ENCODE measurements around the gene MED13.
"Not testable (repeated sequence)": the region's sequence is repeated elsewhere in the genome, so short reads cannot be mapped to it uniquely, and the experiment has no call there.

MED13 gene

GRCh38 chr17:61943117-61943516 lies 122.0 kb downstream of the MED13 start:
- DNase-seq (no peak), ATAC-seq (replicated peaks) (no peak)
- peaks cover 0 to 4% of the 10 kb centered on the region in 2 donors for H3K4me1 Mint-ChIP-seq (ENCODE audit: low read depth in 2 of 2)
- no peaks in the 10 kb centered on the region for H3K27me3 Mint-ChIP-seq
- H3K4me3 Mint-ChIP-seq = no peak overlapping the region
- H3K36me3 Mint-ChIP-seq (ENCODE audit: insufficient read depth) = peaks cover 36% of the 10 kb centered on the region
- no peaks in the 10 kb centered on the region for H3K9me3 Mint-ChIP-seq
- H3K27ac Mint-ChIP-seq = no peak overlapping the region

GRCh38 chr17:61942085-61942484 lies 123.0 kb downstream of the MED13 start:
- Mint-ChIP-seq H3K4me1 (ENCODE audit: low read depth in 2 of 2) (peaks cover 0 to 4% of the 10 kb centered on the region in 2 donors), H3K9me3 (no peaks in the 10 kb centered on the region), H3K27me3 (no peaks in the 10 kb centered on the region), H3K27ac (no peak overlapping the region), H3K4me3 (no peak overlapping the region), H3K36me3 (ENCODE audit: insufficient read depth) (peaks cover 35% of the 10 kb centered on the region)
- no peak for DNase-seq
- no peak for ATAC-seq (replicated peaks)

DNA sequence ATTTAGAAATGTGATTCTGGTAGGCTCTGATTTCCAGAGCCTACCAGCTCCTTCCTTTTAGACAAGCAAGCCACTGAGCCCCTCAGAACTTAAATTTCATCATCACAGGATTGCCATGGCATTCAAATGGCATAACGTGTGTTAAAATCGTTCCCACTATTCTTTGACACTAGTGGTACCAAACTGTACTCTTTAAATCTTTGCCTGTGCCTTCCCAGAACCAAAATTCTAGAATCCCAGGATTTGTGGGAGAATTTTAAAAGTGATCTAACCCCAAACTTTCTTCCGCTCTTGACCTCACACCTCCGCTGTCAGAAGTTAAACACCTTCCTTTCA lies 137.0 kb downstream of the MED13 start:
- DNase-seq = no peak
- Mint-ChIP-seq H3K4me1 (ENCODE audit: low read depth in 2 of 2) (peaks cover 16 to 18% of the 10 kb centered on the region in 2 donors), H3K27me3 (no peaks in the 10 kb centered on the region), H3K36me3 (ENCODE audit: insufficient read depth) (peaks cover 41% of the 10 kb centered on the region), H3K9me3 (peaks cover 0 to 2% of the 10 kb centered on the region in 2 donors), H3K27ac (peak overlapping the region; percentile 96 to 97), H3K4me3 (peak overlapping the region; percentile 88 to 89)
- ATAC-seq (replicated peaks) = no peak

DNA sequence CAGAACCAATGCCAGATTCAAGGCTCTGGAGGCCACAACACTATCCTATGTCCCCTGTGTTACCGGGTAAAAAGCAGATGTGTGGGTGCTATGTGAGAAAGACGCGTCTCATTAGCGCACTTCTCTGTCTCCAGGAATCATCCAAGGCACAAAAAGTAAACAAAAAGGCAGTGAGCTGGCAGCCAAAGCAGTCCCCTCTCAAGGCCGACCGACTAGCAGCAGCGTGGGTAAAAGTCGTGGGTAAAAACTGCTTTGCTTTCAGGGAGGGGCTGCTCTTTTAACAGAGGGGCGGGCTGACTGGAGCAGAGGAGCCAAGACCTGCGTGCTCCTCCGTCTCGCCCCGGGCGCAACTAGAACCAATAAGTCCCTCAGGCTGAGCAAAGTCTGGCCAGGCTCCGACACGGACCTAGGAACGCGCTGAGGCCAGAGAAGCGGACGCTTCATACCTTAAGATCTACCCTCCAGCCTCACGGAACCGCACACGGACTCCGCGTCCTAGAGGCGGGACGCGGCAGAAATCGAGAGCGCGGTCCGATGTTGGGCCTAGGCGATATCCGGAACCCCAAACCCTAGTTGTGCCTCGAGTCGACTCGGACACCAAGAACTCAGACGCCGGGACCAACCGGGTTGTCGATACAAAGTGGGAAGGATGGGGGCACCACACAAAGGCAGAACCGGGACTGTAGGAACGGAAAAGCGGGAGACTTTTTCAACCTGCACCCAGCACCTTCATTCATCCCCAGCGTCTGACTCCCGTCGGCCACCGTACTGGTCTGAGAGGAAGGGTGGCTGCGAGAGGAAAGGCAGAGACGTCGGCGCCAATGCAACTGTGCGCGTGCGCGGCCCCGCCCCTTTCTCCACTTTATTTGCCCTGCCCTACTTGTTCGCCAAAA lies 137.6 kb downstream of the MED13 start, which contains the start of gene INTS2:
Gene INTS2 (minus strand): TSS at position 775 of the 893 bp plus-strand sequence. CDS start 1,338 bp downstream, outside the sequence.
- Mint-ChIP-seq H3K27me3 (no peaks in the 10 kb centered on the region), H3K27ac (peak within 1 kb of the TSS; percentile 96 to 97), H3K9me3 (peaks cover 0 to 2% of the 10 kb centered on the region in 2 donors), H3K4me1 (ENCODE audit: low read depth in 2 of 2) (peaks cover 16 to 18% of the 10 kb centered on the region in 2 donors), H3K4me3 (peak within 1 kb of the TSS; percentile 88 to 89), H3K36me3 (ENCODE audit: insufficient read depth) (peaks cover 47% of the 10 kb centered on the region)
- DNase-seq (peak; percentile 93 to 95 (median 94)), ATAC-seq (replicated peaks) (peak; percentile 88)

GRCh38 chr17:61926826-61927207 lies 138.3 kb downstream of the MED13 start:
- Mint-ChIP-seq H3K27ac (peak overlapping the region; percentile 96 to 97), H3K4me3 (peak overlapping the region; percentile 88 to 89), H3K27me3 (no peaks in the 10 kb centered on the region), H3K36me3 (ENCODE audit: insufficient read depth) (peaks cover 54% of the 10 kb centered on the region), H3K4me1 (ENCODE audit: low read depth in 2 of 2) (peaks cover 16 to 18% of the 10 kb centered on the region in 2 donors), H3K9me3 (peaks cover 0 to 2% of the 10 kb centered on the region in 2 donors)
- DNase-seq (no peak), ATAC-seq (replicated peaks) (no peak)

- not testable (repeated sequence) for DNase-seq; H3K4me1 Mint-ChIP-seq (ENCODE audit: low read depth in 2 of 2); H3K4me3 Mint-ChIP-seq; ATAC-seq (replicated peaks); H3K27ac Mint-ChIP-seq; H3K9me3 Mint-ChIP-seq; H3K27me3 Mint-ChIP-seq
- H3K36me3 Mint-ChIP-seq (ENCODE audit: insufficient read depth) = peaks cover 60% of the 10 kb centered on the region
Observed at GRCh38 chr17:61915162-61915561, 149.9 kb downstream of the MED13 start.

- peaks cover 0 to 5% of the 10 kb centered on the region in 2 donors for H3K4me1 Mint-ChIP-seq (ENCODE audit: low read depth in 2 of 2)
- no peak for ATAC-seq (replicated peaks)
- no peak overlapping the region for H3K27ac Mint-ChIP-seq
- no peak overlapping the region for H3K4me3 Mint-ChIP-seq
- DNase-seq = no peak
- H3K27me3 Mint-ChIP-seq = no peaks in the 10 kb centered on the region
- no peaks in the 10 kb centered on the region for H3K9me3 Mint-ChIP-seq
- peaks cover 52% of the 10 kb centered on the region for H3K36me3 Mint-ChIP-seq (ENCODE audit: insufficient read depth)
Observed at GRCh38 chr17:61908292-61909037, 156.6 kb downstream of the MED13 start.

GRCh38 chr17:61907361-61907760 lies 157.7 kb downstream of the MED13 start:
- no peak for ATAC-seq (replicated peaks)
- Mint-ChIP-seq H3K27me3 (no peaks in the 10 kb centered on the region), H3K4me3 (no peak overlapping the region), H3K9me3 (no peaks in the 10 kb centered on the region), H3K4me1 (ENCODE audit: low read depth in 2 of 2) (peaks cover 0 to 10% of the 10 kb centered on the region in 2 donors), H3K27ac (peak overlapping the region in 1 of 2 donors; percentile 62), H3K36me3 (ENCODE audit: insufficient read depth) (peaks cover 42% of the 10 kb centered on the region)
- DNase-seq = no peak

DNA sequence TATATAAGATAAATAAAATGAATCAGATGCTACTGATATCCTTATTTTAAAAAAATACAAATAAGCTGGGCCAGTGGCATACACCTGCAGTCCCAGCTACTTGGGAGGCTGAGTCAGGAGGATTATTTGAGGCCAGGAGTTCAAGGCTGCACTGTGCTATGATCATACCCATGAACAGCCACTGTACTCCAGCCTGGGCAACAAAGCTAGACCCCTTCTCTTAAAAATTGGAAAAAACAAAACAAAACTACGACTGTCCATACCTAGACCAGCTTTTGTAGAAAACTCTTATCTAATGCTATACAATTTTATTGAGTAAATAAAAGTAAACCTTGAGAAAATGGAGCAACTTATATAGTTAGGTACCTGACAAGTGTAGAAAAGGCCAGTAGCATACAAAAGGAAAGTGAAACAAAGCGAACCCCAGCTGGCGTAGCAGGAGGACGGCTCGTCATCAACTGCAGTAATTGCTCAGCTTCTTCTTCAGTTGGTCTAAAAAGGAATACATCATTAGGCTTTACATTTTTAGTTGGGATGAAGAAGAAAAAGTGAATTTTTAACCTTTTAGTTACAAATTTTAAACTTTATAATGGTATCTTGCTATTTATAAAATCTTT lies 160.9 kb downstream of the MED13 start:
- Mint-ChIP-seq H3K4me1 (ENCODE audit: low read depth in 2 of 2) (peaks cover 0 to 10% of the 10 kb centered on the region in 2 donors), H3K4me3 (peak overlapping the region; percentile 61 to 77), H3K27me3 (no peaks in the 10 kb centered on the region), H3K27ac (peak overlapping the region; percentile 80 to 98), H3K9me3 (no peaks in the 10 kb centered on the region), H3K36me3 (ENCODE audit: insufficient read depth) (peaks cover 28% of the 10 kb centered on the region)
- peak; percentile 99 for ATAC-seq (replicated peaks)
- peak; percentile 21 to 28 (median 27) for DNase-seq

- no peaks in the 10 kb centered on the region for H3K27me3 Mint-ChIP-seq
- peak overlapping the region; percentile 61 to 77 for H3K4me3 Mint-ChIP-seq
Observed at GRCh38 chr17:61903251-61903650, 161.8 kb downstream of the MED13 start.

DNA sequence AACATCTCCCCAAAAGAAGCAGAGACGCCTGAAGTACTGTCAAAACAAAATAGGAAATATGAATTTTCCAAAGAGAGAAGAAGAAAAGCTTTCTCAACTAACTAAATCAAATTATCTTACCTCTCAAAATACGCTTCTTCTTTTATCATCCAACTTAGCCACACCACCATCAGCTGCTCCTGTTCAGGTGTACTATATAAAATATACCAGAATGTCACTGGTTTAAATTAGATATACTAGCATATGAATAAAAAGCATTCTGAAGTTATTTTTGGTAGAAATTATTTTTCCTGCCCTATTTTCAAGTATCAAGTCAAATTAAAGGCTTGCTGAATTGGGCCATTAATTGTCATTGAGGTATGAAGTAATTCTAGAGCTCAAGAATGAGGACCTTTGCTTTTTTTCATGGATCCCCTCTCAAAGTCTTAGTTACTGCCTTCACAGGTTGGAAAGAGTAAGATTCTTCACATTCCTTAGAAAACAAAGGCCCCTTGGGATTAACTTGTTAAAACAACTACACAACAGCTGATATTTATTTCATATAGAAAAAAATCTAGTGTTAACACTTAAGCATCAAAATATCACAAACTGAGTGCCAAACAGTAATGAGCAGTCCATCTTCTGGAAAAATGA lies 167.4 kb downstream of the MED13 start:
- Mint-ChIP-seq H3K4me3 (no peak overlapping the region), H3K9me3 (no peaks in the 10 kb centered on the region), H3K27ac (no peak overlapping the region), H3K27me3 (no peaks in the 10 kb centered on the region), H3K36me3 (ENCODE audit: insufficient read depth) (peaks cover 42% of the 10 kb centered on the region), H3K4me1 (ENCODE audit: low read depth in 2 of 2) (no peaks in the 10 kb centered on the region)
- ATAC-seq (replicated peaks) (no peak), DNase-seq (no peak)

More at GRCh38 chr17:61903251-61903650, 161.8 kb downstream of the MED13 start:
- Mint-ChIP-seq H3K36me3 (ENCODE audit: insufficient read depth) (peaks cover 29% of the 10 kb centered on the region), H3K9me3 (no peaks in the 10 kb centered on the region), H3K4me1 (ENCODE audit: low read depth in 2 of 2) (peaks cover 0 to 10% of the 10 kb centered on the region in 2 donors), H3K27ac (peak overlapping the region; percentile 80 to 98)
- DNase-seq (no peak), ATAC-seq (replicated peaks) (no peak)

GRCh38 chr17:61895391-61895790 lies 169.7 kb downstream of the MED13 start:
- no peaks in the 10 kb centered on the region for H3K27me3 Mint-ChIP-seq
- ATAC-seq (replicated peaks) = no peak
- no peaks in the 10 kb centered on the region for H3K4me1 Mint-ChIP-seq (ENCODE audit: low read depth in 2 of 2)
- no peaks in the 10 kb centered on the region for H3K9me3 Mint-ChIP-seq
- DNase-seq = no peak
- H3K4me3 Mint-ChIP-seq = no peak overlapping the region
- peaks cover 56% of the 10 kb centered on the region for H3K36me3 Mint-ChIP-seq (ENCODE audit: insufficient read depth)
- peak overlapping the region in 1 of 2 donors; percentile 65 for H3K27ac Mint-ChIP-seq

DNA sequence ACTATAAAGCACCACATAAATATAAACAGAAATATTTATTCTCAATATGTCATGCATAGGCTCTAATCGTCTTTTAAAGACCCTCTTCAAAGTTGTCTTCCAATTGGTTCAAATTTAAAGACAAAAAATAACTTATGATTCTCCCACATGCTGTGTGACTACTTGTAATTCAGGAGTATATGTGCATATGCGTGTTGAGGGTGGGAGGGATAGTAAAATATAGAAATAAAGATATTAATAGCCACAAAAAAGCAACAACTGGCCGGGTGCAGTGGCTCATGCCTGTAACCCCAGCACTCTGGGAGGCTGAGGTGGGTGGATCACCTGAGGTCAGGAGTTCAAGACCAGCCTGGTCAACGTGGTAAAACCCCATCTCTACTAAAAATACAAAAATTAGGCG lies 170.8 kb downstream of the MED13 start:
- H3K27ac Mint-ChIP-seq = peak overlapping the region in 1 of 2 donors; percentile 10
- H3K4me1 Mint-ChIP-seq (ENCODE audit: low read depth in 2 of 2); ATAC-seq (replicated peaks); H3K9me3 Mint-ChIP-seq; DNase-seq; H3K27me3 Mint-ChIP-seq; H3K4me3 Mint-ChIP-seq: not testable (repeated sequence)
- peaks cover 61% of the 10 kb centered on the region for H3K36me3 Mint-ChIP-seq (ENCODE audit: insufficient read depth)

All from effector memory CD8-positive, alpha-beta T cell (primary cell).